HG03432 (cell line): ENCODE data around the gene RRM1.
"Not testable (repeated sequence)": the region's sequence is repeated elsewhere in the genome, so short reads cannot be mapped to it uniquely, and the experiment has no call there.

Experiments
- ATAC-seq: cut with Tn5 transposase; IDR thresholded peaks from one replicate; pipeline ENCODE4 v1.9.1; 2021; ENCODE audit warnings: mild to moderate bottlenecking, moderate library complexity; ENCODE audit not compliant: unreplicated experiment

The RRM1 gene

DNA sequence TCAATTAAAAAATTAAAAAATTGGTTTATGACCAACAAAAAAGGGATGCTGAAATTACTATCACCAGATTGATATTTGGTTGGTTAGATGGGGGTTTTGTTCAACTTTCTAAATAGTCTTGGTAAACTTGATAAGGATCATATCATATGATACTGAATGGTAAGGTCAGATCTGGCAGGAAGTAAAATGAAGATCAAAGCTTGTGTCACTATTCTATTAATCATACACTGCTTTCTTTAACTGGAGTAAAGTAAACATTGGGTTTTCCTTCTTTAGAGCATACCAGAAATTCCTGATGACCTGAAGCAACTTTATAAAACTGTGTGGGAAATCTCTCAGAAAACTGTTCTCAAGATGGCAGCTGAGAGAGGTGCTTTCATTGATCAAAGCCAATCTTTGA is 40.2 kb downstream of the RRM1 start:
- ATAC-seq = no peak

DNA sequence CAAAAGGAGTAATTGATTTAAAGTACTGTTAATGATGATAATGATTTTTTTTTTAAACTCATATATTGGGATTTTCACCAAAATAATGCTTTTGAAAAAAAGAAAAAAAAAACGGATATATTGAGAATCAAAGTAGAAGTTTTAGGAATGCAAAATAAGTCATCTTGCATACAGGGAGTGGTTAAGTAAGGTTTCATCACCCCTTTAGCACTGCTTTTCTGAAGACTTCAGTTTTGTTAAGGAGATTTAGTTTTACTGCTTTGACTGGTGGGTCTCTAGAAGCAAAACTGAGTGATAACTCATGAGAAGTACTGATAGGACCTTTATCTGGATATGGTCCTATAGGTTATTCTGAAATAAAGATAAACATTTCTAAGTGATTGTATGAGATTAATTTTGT is 43.9 kb downstream of the RRM1 start:
- no peak for ATAC-seq

DNA sequence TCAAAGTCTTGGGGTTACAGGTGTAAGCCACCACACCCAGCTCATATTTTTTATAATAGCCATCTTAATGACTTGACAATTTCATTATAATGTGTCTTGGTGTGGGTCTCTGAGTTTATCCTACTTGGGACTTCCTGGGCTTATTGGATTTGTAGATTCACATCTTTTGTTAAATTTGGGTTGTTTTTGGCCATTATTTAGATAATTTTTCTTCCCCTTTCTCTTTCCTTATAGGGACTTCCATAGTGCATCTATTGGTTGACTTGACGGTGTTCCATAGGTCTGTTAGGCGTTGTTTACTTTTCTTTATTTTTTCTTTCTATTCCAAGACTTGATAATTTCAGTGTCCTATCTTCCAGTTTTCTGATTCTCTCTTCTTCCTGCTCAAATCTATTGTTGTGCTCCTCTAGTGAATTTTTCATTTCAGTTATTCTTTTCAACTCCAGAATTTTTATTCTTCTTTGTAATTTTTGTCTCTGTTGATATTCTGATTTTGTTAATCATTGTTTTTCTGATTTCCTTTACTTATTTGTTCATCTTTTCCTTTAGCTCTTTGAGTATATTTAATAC is 45.6 kb downstream of the RRM1 start:
- no peak for ATAC-seq

DNA sequence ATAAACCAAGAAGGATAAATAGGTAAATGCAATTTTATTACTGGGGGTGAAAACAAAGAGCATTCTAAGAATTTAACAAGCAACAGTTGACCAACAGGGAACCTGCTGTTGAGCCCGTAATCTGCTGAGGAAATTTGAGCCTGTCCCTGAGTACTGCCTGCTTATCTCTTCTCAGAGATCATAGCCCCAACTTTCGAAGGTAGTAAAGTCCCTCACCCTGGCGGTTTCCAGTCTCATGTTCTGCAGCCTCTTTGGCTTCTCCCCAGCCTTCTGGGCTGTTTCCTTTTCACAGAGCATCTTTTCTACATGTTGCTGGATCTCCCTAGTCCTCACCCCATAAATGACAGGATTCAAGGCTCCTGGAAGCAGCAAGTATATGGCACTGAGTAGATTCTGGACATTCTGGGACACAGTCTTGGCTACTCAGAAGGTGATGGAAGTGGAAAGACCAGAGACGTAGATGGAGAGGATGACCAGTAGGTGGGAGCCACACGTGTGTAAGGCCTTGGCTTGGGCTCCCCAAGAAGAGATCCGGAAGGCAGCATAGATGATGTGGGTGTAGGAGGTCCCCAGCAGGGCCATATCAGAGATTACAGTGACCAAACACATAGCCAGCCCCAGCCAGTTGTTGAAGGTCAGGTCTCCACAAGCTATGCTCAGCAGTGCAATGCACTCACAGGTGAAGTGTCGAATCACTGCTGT is 51.6 kb downstream of the RRM1 start:
- no peak for ATAC-seq

DNA sequence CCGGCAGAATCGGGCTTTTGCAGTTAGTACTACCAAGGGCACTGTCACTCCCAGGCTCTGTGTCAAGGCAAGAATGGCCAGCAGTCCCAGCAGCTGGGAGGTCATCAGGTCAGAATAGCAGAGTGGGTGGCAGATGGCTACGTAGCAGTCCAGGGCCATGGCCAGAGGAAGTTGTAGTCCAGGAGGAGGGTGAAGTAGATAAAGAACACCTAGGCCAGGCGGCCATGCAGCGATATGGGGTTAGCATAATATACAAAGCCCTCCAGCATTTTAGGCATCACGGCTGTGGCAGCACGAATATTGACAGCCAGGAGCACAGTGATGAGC is 52.1 kb downstream of the RRM1 start:
- ATAC-seq = no peak

DNA sequence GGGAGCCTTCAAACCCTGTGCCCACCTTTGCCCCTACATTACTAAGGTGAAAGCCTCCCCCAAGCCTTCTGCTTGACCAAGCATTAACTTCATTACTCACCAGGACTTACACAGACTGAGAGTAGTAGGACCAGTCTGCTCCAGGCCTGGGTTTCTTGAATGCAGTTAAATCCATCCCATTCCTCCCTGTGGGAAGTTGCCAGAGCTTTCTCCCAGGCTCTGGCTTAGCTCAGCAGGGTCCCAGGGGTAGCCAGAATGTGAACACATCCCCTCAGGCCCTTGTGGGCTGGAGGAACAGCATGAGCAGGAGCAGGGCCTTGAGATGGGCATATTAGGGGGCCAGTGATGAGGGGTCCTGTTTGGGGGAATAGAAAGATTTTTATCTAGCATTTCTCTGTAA is 59.9 kb downstream of the RRM1 start:
- no peak for ATAC-seq

DNA sequence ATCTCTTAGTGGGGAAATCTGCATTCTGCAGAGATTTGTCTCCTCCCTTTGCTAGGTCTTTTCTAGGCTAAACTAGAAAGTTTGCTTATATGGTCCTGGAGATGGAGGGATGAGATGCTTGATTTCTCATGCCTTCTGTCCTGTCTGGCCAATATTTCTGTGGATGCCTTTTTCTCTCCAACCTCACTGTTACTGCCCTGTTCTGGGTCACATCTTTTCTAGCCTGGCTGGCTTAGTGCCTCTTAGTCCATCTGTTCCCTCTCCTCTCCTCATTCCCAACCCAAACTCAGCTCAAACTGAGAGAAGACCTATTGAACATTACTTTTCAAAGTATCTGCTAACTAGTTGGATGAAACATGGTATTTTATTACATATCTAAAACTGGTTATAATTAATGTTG is 62.0 kb downstream of the RRM1 start:
- no peak for ATAC-seq

DNA sequence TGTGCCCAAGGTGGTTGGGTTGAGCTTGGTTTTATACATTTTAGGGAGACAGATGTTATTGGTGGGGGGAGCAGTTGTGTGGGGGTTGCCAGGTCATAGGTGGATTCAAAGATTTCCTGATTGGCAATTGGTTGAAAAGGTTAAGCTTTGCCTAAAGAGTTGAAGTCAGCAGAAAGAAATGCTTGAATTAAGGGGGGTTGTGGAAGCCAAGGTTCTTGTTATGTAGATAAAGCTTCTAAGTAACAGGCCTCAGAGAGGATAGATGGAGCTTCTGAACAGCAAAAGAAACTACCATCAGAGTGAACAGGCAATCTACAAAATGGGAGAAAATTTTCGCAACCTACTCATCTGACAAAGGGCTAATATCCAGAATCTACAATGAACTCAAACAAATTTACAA is 64.2 kb downstream of the RRM1 start:
- not testable (repeated sequence) for ATAC-seq

DNA sequence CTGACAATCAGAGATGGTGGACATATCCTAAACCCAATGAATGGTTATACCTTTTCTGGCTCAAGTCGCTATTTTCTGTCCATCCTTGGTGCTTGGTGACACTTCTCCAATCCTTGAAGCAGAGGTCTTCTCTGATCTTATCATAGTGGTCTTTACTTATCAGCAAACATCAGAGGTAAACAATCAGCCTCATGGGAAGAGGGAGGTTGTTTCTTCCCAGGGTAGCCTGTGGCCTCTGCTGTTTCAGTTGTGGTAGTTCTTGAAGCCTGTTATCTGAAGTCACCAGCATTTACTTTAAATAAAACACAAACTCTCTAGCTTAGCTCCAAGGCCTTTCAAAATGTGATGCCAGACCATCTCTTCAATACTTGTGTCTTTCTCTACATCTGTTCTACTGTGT is 66.7 kb downstream of the RRM1 start:
- ATAC-seq = no peak

DNA sequence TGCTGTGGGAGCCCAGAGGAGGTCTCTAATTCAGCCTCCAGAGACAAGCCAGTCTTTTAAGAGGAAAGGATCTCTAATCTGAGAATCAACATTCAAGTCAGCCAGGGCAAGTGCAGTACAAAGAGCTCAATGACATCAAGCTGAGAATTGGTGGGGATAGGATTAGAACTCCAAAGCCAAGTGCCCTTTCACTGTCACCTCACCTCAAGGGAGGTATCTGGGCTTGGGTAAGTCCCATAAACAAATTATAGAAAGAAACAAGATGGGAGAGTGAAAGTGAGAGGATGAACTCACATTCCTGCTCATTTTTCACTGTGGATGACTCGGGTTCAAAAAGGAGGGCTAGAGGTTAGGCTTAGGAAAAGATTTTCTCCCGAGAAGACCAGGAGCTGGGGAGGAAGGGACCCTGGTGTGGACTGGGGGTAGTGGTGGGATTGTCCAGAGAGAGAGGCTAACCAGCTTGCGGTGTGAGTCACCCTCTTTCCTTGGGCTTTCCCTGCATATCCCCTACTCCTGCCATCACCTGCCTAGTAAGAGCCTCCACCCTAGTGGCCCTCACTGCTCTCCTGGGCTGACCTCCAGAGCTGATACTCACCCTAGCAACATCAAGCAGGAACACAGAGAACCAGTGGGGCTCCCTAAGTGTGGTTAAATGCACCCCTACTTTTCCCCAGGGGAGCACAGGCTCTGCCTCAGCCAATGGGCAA is 70.4 kb downstream of the RRM1 start:
- peak; percentile 43 for ATAC-seq

DNA sequence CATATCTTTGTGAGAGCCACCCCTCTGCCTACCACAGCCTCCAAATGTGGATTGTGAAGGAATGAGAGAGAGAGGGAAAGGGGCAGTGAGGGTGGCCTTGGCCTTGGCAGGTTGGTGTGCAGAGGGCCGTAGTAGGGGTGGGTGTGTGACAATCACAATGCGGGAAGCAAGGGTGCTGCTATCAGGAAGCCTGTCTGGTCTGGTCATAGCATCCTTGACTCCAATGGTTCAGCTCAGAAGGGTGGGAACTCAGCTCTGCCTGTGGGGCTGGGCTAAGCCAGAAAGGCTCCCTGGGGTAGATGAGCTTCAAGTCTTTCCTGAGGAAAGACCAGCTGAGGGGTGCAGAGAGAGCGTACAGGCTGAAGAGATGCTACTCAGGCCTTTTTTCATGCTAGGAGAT is 72.7 kb downstream of the RRM1 start:
- no peak for ATAC-seq

DNA sequence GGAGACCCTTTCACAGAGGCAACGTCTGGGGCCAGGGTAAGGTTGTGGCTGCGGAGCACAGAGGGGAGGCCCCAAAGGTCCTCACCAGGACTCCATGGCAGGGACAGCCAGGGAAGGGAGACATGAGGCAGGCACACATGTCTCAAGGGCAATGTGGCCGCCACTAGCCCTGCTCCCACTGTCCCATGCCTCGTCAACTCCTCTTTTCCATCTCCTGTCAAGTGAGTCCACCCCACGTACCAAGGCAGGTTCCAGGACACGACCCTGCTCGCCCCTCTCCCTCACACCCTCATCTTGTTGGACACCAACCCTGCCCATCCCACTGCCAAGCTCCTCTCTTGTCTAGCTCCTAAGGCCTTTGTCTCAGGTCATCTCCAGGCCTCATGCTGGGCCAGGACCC is 73.2 kb downstream of the RRM1 start:
- ATAC-seq = no peak

DNA sequence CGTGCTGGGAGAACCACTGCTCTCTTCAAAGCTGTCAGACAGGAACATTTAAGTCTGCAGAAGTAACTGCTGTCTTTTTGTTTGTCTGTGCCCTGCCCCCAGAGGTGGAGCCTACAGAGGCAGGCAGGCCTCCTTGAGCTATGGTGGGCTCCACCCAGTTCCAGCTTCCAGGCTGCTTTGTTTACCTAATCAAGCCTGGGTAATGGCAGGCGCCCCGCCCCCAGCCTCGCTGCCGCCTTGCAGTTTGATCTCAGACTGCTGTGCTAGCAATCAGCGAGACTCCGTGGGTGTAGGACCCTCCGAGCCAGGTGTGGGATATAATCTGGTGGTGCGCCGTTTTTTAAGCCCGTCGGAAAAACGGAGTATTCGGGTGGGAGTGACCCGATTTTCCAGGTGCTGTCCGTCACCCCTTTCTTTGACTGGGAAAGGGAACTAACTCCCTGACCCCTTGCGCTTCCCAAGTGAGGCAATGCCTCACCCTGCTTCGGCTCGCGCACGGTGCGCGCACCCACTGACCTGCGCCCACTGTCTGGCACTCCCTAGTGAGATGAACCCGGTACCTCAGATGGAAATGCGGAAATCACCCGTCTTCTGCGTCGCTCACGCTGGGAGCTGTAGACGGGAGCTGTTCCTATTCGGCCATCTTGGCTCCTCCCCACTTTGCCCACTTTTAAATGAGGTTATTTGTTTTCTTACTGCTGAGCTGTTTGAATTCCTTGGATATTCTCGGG is 81.2 kb downstream of the RRM1 start:
- not testable (repeated sequence) for ATAC-seq

DNA sequence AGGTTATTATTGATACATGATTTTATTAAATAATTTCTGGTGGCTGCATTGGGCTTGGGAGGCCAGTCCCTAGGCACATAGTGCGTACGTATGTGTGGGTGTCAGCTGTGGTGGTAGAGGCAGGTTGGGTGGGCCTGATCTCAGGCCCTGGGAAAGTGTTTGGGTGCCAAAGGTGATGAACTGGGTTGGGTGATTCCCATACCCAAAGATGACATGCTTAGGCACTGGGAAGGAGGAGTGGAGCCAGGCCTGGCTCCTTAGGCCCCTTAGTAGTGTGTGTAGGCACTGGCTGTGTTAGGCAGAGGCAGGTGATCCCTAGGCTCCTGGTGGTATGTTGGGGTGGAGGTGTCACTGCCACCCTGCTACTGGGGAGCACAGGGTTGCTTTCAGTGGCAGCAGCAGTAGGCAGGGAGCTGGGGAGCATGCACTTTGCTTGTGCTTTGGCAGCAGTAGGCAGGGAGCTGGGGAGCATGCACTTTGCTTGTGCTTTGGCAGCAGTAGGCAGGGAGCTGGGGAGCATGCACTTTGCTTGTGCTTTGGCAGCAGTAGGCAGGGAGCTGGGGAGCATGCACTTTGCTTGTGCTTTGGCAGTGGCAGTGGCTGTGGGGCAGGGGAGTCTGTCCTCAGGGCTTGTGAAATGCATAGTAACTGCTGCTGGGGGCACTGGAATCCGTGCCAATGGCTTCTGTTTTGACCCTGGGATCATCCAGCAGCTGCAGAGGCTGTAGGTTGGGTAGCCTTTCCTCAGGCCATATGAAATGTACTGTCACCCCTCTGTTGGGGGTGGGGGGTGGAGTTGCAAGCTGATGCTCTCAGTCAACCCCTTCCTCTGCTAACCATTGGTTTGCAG is 84.4 kb downstream of the RRM1 start:
- ATAC-seq = no peak

DNA sequence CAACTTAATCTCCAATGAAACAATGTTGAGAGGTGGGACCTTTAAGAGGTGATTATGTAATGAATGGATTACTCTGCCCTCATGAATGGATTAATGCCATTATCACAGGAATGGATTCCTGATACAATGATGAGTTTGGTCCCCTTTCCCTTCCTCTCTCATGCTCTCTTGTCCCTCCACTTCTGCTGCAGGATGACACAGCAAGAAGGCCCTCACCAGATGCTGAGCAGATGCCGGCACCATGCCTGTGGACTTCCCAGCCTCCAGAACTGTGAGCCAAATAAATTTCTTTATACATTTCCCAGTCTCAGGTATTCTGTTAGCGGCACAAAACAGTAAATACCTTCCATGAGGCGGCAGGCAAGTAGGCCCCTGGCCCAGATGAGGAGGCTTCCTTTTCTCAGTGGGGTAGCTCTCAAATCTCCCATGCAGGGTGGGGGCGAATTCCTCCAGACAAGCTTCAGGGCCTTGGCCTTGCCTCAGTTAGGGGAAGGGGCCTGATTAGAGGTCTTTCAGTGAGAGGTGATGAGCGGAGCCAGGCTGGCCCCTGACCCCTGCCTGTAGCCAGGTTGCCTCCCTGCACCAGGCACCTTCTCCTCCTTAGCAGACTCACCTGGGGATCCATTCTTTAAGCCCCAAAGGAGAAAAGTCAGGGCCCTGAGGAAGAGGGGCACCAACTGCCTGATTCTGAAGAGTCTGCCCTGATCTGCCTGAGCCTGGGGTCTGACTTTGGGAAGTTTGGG is 86.0 kb downstream of the RRM1 start:
- no peak for ATAC-seq

DNA sequence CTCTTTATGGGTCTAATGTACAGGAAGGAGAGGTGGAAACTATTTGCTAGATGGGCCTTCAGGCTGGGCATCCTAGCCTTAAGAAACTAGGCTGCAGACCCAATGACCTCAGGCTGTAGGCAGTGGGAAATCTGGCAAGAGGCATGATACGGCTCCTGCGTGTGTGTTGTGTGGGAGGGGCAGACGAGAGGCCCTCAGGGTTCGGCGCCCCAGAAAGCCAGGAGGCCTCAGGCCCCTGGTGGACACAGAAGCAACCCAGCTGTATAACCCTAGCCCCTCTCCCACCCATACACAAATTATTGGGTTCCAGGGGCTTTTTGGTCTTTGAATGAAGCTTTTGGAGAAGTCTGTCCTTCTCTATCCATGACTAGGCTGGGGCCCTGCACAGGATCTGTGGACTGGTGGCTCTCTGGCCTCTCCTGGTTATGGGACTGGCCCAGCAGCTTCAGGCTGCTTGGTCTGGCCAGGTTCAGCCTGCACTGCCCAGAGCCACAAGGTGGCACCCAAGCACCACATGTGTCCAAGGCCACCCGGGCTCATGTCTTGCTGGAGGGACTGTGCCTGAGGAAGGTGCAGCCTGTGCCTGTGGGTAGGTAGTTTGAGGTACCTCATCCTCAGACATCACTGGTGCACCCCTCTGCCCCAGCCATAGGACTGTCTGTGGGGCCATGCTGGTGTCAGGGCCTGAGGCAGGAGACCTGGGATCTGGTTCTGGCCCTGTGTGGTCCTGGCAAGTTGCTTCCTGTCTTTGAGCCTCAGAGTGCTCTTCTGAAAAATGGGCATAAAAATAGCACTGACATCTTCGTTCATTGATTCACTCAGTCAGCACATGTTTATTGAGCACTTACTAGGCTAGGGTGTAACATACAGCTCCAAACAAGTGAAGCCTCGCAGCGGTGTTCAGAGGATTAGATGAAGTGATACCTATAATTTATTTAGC is 87.5 kb downstream of the RRM1 start:
- ATAC-seq = peak; percentile 82

DNA sequence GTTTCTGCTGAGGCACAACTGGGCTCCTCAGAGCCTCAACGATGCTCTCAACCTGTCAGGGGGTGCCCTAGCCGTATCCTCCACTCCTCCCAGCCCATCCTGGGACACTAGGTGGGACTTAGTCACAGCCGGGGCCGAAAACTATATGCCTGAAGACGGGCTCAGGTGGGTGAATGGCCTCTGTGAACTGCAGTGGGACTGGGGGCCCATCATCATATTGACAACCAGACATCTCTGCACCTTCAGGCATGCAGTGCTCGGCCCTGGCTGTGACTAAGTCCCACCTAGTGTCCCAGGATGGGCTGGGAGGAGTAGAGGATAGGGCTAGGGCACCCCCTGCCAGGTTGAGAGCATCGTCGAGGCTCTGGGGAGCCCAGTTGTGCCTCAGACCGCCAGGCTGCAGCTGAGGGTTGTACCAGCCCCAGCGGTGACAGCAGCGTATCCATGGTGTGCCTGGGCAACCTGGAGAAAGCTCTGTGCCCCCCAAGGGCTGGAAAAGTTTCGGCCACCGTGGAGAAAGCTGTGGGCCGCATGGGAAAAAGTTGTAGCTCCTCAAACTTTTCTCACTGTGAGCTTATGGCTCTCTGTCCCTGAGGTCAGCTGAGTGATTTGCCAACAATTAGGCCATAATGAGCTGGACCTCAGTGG is 88.9 kb downstream of the RRM1 start:
- ATAC-seq = no peak

DNA sequence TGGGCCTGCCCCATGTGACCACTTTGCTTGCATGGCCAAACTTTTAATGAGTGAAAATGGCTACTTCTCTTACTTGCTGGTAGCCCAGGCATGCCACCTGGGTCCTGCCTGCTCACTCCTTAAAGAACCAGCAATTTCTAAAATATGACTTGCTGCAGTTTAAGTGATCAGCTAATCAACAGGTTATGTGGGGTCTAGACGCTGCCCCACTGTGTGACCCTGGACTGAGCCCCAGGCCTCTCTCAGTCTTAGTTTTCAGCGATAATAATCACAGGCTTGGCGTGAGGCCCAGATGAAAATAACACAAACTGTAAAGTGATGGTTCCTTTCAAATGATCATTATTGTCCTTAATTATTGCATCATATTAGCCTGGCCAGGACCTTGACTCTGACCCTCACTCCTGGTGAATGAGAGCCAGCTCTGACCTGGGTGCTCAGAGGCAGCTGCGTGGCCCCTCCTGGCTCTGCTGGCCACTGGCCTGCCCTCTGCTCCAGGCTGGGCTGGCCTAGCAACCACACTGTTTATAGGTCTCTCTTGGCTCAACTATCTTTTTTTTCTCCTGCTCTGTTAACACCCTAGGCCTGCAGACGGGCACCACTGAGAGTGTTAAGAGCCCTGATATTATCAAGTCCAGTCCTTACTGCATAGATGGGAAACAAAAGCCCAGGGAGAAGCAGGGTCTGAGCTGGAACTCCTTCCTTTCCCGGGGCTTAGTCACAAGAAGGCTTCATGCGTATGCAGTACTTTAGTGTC is 89.7 kb downstream of the RRM1 start:
- no peak for ATAC-seq
